SK-MEL-5 (cell line): Measurements from ENCODE around the gene CTDSP2. TPM values are rescaled to one million over a fixed set of nuclear protein-coding genes. Genes with fewer than 3 reads are reported as not detected.
"Not testable (repeated sequence)": the region's sequence is repeated elsewhere in the genome, so short reads cannot be mapped to it uniquely, and the experiment has no call there.

Experiments used
- DNase-seq: peaks from one replicate; pipeline ENCODE4 v3.0.0-alpha.2; 2016; ENCODE audit warnings: low read depth, low spot score
- in situ Hi-C: cut with HindIII; loops from 2 replicates; pipeline ENCODE4 v1.10.0; 2016; ENCODE audit warnings: low sequenced_read_pairs, high pct_unique_total_duplicates, low pct_unique_long_range_greater_than_20kb
- small RNA-seq, 2 experiments: library from RNA; depleted of rRNA; stranded (forward); fragments of <200 nt; gene quantifications; one replicate each; pipeline ENCODE3, GENCODE V24; 2014
- total RNA-seq: library from RNA; depleted of rRNA; stranded (reverse); fragments of >200 nt; shearing (Covaris generic); gene quantifications from 2 replicates; pipeline ENCODE4 v1.2.3, GENCODE V29; 2014; rRNA removed

The CTDSP2 gene
- total RNA-seq, 1 experiment from 2014 or later, result 27.8 TPM

GRCh38 chr12:57780284-57780897 lies 66.1 kb downstream of the CTDSP2 start:
- no peak for DNase-seq
- in situ Hi-C loops, result no loop called here

DNA sequence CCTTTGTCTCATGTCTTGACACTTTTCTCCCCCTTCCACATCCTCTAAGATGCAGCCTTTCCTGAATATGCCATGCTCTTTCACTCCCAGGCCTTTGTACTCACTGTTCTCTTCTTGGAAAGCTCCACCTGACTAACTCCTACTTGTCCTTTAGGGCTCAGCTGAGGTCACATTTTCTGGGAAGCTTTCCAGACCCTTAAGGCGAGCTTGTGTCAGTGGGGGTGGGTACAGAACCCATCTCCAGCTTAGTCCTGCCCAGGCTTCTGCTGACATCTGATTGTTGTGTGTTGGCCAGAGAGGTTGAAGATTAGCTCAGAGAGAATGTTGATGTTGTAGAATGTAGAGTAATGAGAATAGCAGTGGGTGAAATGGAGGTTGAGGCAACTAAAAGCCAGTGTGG lies 66.8 kb downstream of the CTDSP2 start:
- DNase-seq, result no peak
- in situ Hi-C loops, result no loop called here

DNA sequence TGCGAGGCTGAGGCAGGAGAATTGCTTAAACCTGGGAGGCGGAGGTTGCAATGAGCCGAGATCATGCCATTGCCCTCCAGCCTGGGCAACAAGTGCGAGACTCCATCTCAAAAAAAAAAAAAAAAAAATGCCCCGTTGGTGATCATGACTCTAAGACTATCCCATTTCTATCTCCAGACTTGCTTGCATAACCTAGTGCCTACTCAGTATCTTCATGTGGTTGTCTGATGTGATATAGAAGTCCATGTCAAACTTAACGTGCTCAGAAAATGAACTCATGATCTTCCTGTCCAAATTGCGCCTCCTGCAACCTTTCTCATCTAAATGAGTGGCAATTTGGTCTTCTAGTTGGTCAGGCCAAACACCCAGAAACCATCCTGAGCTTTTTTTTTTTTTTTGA lies 68.6 kb downstream of the CTDSP2 start:
- no peak for DNase-seq

DNA sequence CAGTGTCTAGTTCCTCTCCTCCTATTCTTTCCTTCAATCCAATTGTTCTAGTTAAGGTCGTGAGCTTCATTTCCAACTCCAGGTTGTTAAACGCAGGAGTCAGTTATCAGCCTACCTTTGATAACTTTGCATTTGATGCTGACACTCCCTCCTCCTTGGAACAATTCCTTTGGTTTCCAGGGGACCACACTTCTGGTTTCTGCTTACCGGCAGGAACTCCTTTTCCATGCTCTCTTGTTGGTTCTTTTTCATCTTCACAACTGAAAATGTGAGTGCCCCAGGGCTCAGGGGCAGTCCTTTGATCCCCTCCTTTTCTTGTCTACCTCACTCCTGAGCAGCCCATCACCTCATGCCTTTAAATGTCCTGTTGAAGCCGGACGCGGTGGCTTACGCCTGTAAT lies 69.2 kb downstream of the CTDSP2 start:
- DNase-seq, result no peak

More for the DNA sequence above, 68.6 kb downstream of the CTDSP2 start:
- in situ Hi-C loops, result no loop called here

GRCh38 chr12:57776247-57776587 lies 70.3 kb downstream of the CTDSP2 start:
- no peak for DNase-seq
- in situ Hi-C loops, result no loop called here

More for the DNA sequence above, 69.2 kb downstream of the CTDSP2 start:
- in situ Hi-C loops, result no loop called here

DNA sequence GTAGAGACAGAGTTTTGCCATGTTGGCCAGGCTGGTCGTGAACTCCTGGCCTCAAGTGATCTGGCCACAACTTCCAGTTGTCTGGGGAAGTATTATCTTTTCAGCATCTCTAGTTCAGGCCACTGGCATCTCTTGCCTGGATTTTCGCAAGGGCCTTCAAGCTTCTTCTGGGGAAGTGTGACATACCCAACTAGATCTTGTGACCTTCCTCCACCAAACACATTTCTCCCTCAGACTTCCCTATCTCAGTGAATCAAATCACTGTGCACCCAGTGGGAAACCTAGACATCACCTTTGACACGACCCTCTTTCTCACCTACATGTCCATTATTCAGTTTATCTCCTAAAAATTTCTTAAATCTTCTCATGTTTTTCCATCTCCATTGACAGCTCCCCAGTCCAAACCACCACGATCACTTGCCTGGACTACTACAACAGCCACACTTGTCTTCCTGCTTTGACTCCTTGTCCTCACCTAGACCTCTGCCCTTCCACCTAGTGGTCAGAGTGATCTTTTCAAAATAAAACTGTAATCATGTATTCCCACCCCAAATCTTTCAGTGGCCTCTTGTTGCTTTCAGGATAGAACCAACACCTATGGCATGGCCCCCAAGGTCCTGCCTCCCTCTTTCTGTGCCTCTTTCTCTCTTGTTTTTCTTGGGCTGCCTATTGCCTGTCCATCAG lies 70.8 kb downstream of the CTDSP2 start:
- in situ Hi-C loops, result no loop called here
- DNase-seq, result peak; percentile 42

- no peak for DNase-seq
Measured at GRCh38 chr12:57775044-57775443, 71.5 kb downstream of the CTDSP2 start.

DNA sequence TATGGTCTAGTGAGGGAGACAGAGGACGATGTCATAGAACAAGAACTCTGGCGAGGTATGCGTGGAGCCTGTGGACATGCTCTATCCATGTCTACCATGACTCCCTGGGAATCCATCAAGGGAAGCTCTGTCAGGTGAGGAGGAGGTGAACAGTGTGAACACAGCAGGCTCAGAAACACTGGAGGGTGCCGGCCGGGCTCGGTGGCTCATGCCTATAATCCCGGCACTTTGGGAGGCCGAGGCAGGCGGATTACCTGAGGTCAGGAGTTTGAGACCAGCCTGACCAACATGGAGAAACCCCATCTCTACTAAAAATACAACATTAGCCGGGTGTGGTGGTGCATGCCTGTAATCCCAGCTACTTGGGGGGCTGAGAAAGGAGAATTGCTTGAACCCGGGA lies 71.9 kb downstream of the CTDSP2 start:
- in situ Hi-C loops, result not testable (repeated sequence)

More at GRCh38 chr12:57775044-57775443, 71.5 kb downstream of the CTDSP2 start:
- in situ Hi-C loops, result no loop called here

GRCh38 chr12:57772429-57773322 lies 73.9 kb downstream of the CTDSP2 start, which contains the start of gene EEF1AKMT3:
Gene EEF1AKMT3 (plus strand): TSS chr12:57772614. CDS start chr12:57772725, 111 bp downstream.
- peak; percentile 69 for DNase-seq
- in situ Hi-C loops, result no loop called here

More for the DNA sequence above, 71.9 kb downstream of the CTDSP2 start:
- not testable (repeated sequence) for DNase-seq

DNA sequence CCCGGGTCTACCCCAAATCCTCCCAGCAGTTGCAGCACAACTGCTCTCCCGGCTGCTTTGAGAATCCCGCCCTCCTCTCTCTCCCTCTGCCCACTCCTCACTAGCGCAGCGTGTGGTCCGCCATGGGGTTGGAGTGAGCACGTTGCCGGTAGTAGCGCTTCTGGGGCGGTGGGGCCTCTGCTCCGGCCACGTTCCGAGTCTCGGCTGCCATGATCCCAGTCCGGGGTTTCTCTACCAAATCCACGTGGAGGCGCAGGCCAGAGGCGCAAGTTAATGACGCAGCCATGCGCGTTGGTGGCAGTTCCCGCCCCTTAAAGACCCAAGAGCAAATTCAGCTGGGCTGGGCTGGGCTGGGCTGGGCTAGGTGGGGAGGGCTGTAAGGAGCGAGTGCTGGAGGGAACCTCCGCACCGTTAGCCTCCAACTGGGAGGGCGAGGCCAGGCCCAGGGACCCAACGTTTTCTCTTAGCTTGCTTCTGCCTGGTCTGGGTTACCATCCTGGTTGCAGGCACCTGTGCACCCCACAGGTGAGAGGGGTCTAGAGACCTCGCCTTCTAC lies 74.6 kb downstream of the CTDSP2 start, which contains the start of gene METTL1:
Gene METTL1, minus strand, starts transcription at position 233 of the 556 bp plus-strand sequence. Its CDS starts 22 bp downstream, at position 211.
- peak; percentile 98 for DNase-seq
- in situ Hi-C loops, result no loop called here

DNA sequence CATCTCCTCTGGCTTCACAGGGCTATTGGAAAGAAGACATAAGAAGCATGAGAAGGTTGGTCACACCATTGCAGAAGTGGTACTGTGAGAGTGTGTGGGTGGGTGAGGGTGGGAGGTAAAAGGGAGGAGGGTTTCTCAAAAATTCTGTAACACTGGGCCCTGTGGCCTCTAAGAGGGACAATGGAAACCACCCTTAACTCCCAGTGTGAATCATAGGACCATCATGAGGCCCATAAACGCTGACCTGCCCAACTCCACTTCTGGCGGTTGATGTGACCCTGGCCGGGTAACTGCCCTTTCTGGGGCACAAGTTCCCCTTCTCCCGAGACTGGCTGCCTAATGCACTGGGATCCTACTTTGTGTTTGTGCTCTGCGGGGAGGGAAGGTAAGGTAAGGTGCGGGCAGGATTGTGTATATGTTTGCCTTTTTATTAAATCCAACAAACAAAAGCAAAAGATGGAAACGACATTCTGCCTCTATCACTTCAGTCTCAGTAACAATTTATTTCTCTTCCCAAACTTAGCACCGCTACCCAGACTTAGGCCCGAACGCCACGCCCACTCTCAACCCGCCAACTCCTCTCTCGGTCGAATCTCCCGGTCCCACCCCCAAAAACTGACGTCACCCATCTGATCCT lies 75.2 kb downstream of the CTDSP2 start:
- in situ Hi-C loops, result no loop called here
- peak; percentile 92 for DNase-seq

- no peak for DNase-seq
- in situ Hi-C loops, result no loop called here
Measured at GRCh38 chr12:57770734-57771133, 75.8 kb downstream of the CTDSP2 start.

Small RNAs within 50 kb of the gene (small RNA-seq; reads per million reads assigned to genes)
- 0 to 0.29 reads per million in 2 experiments for gene MIR26A2
- gene RNU6-1083P, result 0 reads per million in 2 experiments

Other genes starting within 250 kb of the CTDSP2 start
- gene DTX3, start 241.9 kb downstream of the CTDSP2 start, total RNA-seq, result 13.6 and 14.1 TPM in 2 replicates
- gene ARHGEF25, start 235.3 kb downstream of the CTDSP2 start, total RNA-seq, result 13.2 and 16.3 TPM in 2 replicates
- gene B4GALNT1, start 213.5 kb downstream of the CTDSP2 start, total RNA-seq, result 8.3 and 11.2 TPM in 2 replicates
- 239 and 244 TPM in 2 replicates for gene OS9, start 152.6 kb downstream of the CTDSP2 start, total RNA-seq
- gene AGAP2, start 108.0 kb downstream of the CTDSP2 start, total RNA-seq, result 1.4 and 1.5 TPM in 2 replicates
- gene TSPAN31, start 101.7 kb downstream of the CTDSP2 start, total RNA-seq, result 34.6 and 38.2 TPM in 2 replicates
- 383 and 420 TPM in 2 replicates for gene CDK4, start 94.4 kb downstream of the CTDSP2 start, total RNA-seq
- gene MARCHF9, start 91.6 kb downstream of the CTDSP2 start, total RNA-seq, result 11.9 and 12.5 TPM in 2 replicates
- gene CYP27B1, start 79.7 kb downstream of the CTDSP2 start, total RNA-seq, result 0.69 and 3.1 TPM in 2 replicates
- gene METTL1, start 74.6 kb downstream of the CTDSP2 start, total RNA-seq, result 9.7 and 13.4 TPM in 2 replicates
- gene EEF1AKMT3, start 74.1 kb downstream of the CTDSP2 start, total RNA-seq, result 4.0 and 6.3 TPM in 2 replicates
- 77.3 and 80.2 TPM in 2 replicates for gene TSFM, start 63.9 kb downstream of the CTDSP2 start, total RNA-seq
- 0.75 and 0.77 TPM in 2 replicates for gene AVIL, start 28.0 kb downstream of the CTDSP2 start, total RNA-seq
- 12.9 and 19.3 TPM in 2 replicates for gene ATP23, start 94.8 kb upstream of the CTDSP2 start, total RNA-seq